GM23338 (cell line): Measurements from ENCODE around the gene EPHX1.

Source experiments
- CREB1 ChIP-seq: fragments of 250-450 bp; sonication (Bioruptor Pico); IDR thresholded peaks from 2 replicates; pipeline ENCODE4 v1.5.0; 2020; ENCODE audit warnings: low read depth, mild to moderate bottlenecking, moderate library complexity
- EZH2 ChIP-seq: fragments of 200-600 bp; sonication (generic); IDR thresholded peaks from one replicate; pipeline ENCODE4 v1.8.0; 2017; ENCODE audit warnings: antibody characterized with exemption, mild to moderate bottlenecking, low read depth; ENCODE audit not compliant: unreplicated experiment
- EZH2phosphoT487 ChIP-seq: fragments of 200-600 bp; sonication (generic); IDR thresholded peaks from one replicate; pipeline ENCODE4 v1.8.1; 2018; ENCODE audit warnings: antibody characterized with exemption; ENCODE audit not compliant: unreplicated experiment
- JUNB ChIP-seq: IDR thresholded peaks from one replicate; pipeline ENCODE4 v1.6.1; 2016; ENCODE audit warnings: antibody characterized with exemption; ENCODE audit not compliant: unreplicated experiment
- POLR2AphosphoS5 ChIP-seq: IDR thresholded peaks from 2 replicates; pipeline ENCODE4 v1.6.1; 2016; ENCODE audit warnings: antibody characterized with exemption, low read depth
- ZNF114 ChIP-seq: fragments of 250-450 bp; sonication (Bioruptor Pico); IDR thresholded peaks from 2 replicates; pipeline ENCODE4 v1.5.0; 2020; ENCODE audit warnings: mild to moderate bottlenecking, moderate library complexity
- TF ChIP-seq, protein P1 (sequence below), 2 experiments: fragments of 200-600 bp in 1 of 2; sonication (generic) in 1 of 2; conservative IDR thresholded peaks; 2 replicates each; pipeline versions ENCODE4 v1.5.1 to v1.6.1; 2016 to 2017; ENCODE audit warnings: antibody characterized with exemption in 2 of 2, low read depth in 2 of 2, mild to moderate bottlenecking in 2 of 2, moderate library complexity in 1 of 2
- TF ChIP-seq, protein P2 (sequence below): IDR thresholded peaks from one replicate; pipeline ENCODE4 v1.6.1; 2018; ENCODE audit warnings: antibody characterized with exemption; ENCODE audit not compliant: unreplicated experiment
- TF ChIP-seq, protein P3 (sequence below): IDR thresholded peaks from 2 replicates; pipeline ENCODE4 v1.6.1; 2016; ENCODE audit warnings: antibody characterized with exemption

DNA sequence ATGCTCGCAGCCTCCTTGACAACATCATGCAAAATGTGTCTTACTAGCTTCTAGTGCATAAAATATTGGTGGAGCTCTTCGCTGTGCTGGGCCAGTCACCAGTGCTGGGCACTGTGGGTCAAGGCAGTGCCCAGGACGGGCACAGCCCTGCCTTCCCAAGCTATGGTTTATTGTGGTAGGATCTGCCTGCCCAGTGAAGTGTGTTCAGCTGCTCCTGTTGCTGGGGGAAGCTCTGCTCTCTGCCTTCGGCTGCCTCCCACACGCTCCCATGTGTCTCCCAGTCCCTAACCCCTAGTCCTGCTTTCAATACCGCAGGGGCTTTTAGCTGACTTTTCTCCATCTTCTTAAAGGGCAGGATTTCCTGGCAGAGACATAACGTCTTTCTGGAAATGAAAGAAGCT is 15.7 kb downstream of the EPHX1 start:
- TF ChIP-seq, protein P1, sequence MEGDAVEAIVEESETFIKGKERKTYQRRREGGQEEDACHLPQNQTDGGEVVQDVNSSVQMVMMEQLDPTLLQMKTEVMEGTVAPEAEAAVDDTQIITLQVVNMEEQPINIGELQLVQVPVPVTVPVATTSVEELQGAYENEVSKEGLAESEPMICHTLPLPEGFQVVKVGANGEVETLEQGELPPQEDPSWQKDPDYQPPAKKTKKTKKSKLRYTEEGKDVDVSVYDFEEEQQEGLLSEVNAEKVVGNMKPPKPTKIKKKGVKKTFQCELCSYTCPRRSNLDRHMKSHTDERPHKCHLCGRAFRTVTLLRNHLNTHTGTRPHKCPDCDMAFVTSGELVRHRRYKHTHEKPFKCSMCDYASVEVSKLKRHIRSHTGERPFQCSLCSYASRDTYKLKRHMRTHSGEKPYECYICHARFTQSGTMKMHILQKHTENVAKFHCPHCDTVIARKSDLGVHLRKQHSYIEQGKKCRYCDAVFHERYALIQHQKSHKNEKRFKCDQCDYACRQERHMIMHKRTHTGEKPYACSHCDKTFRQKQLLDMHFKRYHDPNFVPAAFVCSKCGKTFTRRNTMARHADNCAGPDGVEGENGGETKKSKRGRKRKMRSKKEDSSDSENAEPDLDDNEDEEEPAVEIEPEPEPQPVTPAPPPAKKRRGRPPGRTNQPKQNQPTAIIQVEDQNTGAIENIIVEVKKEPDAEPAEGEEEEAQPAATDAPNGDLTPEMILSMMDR (conservative IDR thresholded peaks at IDR 0.05; ENCODE audit: low read depth in 2 of 2), result no peak
- TF ChIP-seq EZH2, result no peak
- TF ChIP-seq POLR2AphosphoS5, result no peak
- no peak for TF ChIP-seq EZH2phosphoT487
- TF ChIP-seq, protein P2, sequence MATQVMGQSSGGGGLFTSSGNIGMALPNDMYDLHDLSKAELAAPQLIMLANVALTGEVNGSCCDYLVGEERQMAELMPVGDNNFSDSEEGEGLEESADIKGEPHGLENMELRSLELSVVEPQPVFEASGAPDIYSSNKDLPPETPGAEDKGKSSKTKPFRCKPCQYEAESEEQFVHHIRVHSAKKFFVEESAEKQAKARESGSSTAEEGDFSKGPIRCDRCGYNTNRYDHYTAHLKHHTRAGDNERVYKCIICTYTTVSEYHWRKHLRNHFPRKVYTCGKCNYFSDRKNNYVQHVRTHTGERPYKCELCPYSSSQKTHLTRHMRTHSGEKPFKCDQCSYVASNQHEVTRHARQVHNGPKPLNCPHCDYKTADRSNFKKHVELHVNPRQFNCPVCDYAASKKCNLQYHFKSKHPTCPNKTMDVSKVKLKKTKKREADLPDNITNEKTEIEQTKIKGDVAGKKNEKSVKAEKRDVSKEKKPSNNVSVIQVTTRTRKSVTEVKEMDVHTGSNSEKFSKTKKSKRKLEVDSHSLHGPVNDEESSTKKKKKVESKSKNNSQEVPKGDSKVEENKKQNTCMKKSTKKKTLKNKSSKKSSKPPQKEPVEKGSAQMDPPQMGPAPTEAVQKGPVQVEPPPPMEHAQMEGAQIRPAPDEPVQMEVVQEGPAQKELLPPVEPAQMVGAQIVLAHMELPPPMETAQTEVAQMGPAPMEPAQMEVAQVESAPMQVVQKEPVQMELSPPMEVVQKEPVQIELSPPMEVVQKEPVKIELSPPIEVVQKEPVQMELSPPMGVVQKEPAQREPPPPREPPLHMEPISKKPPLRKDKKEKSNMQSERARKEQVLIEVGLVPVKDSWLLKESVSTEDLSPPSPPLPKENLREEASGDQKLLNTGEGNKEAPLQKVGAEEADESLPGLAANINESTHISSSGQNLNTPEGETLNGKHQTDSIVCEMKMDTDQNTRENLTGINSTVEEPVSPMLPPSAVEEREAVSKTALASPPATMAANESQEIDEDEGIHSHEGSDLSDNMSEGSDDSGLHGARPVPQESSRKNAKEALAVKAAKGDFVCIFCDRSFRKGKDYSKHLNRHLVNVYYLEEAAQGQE, result no peak
- no peak for TF ChIP-seq CREB1
- TF ChIP-seq ZNF114 (CRISPR knock-in tag), result no peak
- TF ChIP-seq JUNB, result no peak
- TF ChIP-seq, protein P3, sequence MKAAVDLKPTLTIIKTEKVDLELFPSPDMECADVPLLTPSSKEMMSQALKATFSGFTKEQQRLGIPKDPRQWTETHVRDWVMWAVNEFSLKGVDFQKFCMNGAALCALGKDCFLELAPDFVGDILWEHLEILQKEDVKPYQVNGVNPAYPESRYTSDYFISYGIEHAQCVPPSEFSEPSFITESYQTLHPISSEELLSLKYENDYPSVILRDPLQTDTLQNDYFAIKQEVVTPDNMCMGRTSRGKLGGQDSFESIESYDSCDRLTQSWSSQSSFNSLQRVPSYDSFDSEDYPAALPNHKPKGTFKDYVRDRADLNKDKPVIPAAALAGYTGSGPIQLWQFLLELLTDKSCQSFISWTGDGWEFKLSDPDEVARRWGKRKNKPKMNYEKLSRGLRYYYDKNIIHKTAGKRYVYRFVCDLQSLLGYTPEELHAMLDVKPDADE, result no peak
